HUES64 (cell line): Measurements from ENCODE around the gene ZC3H8. TPM values are rescaled to one million over a fixed set of nuclear protein-coding genes. Genes with fewer than 3 reads are reported as not detected.
"Not testable (repeated sequence)": the region's sequence is repeated elsewhere in the genome, so short reads cannot be mapped to it uniquely, and the experiment has no call there.

ENCODE experiments used
- H3K27ac ChIP-seq: 2 replicates; pipeline ENCODE4 v1.7.0; 2013; ENCODE audit warnings: low read depth, low read length, inconsistent platforms
- H3K27me3 ChIP-seq: 2 replicates; pipeline ENCODE4 v1.6.1; 2013; ENCODE audit warnings: mild to moderate bottlenecking, low read length; ENCODE audit not compliant: insufficient read depth
- H3K36me3 ChIP-seq: 2 replicates; pipeline ENCODE4 v1.6.1; 2013; ENCODE audit warnings: mild to moderate bottlenecking, low read length; ENCODE audit not compliant: insufficient read depth
- H3K4me1 ChIP-seq: 2 replicates; pipeline ENCODE4 v1.6.1; 2013; ENCODE audit warnings: mild to moderate bottlenecking, low read length, moderate library complexity; ENCODE audit not compliant: insufficient read depth
- H3K4me3 ChIP-seq: 2 replicates; pipeline ENCODE4 v1.5.1; 2013; ENCODE audit warnings: mild to moderate bottlenecking, low read length, moderate library complexity
- H3K9ac ChIP-seq: 2 replicates; pipeline ENCODE4 v1.6.1; 2013; ENCODE audit warnings: mild to moderate bottlenecking, low read depth, low read length
- H3K9me3 ChIP-seq: 2 replicates; pipeline ENCODE4 v1.6.1; 2013; ENCODE audit warnings: low read depth, low read length; ENCODE audit not compliant: insufficient read depth
- WGBS: fragments of 150-250, 120-280 bp; methylation state at CpG from one replicate; pipeline ENCODE4 v1.1.7; 2013; ENCODE audit warnings: missing lambda C conversion rate; 5-methylcytosine and 5-hydroxymethylcytosine counted together
- polyA plus RNA-seq, 2 experiments: library from polyadenylated mRNA; stranded (reverse); fragments of 50-300 nt; gene quantifications; one replicate each; pipeline ENCODE4 v1.2.3, GENCODE V29; 2013

Gene ZC3H8
- 6.6 TPM for polyA plus RNA-seq (2013, experiment 1 of 2)
- polyA plus RNA-seq (2013, experiment 2 of 2), result 4.9 TPM

- peaks cover 4% of the 10 kb centered on the region; the same call in 1 of the 2 replicates for H3K36me3 ChIP-seq
- WGBS, result under 1% methylated on average over 67 of the region's 68 CpGs
- peak within 1 kb of the TSS; percentile 76 for H3K4me3 ChIP-seq
- H3K27me3 ChIP-seq, result no peaks in the 10 kb centered on the region
- no peaks in the 10 kb centered on the region for H3K9me3 ChIP-seq
- H3K27ac ChIP-seq, result peak within 1 kb of the TSS; percentile 52
- H3K9ac ChIP-seq, result peak within 1 kb of the TSS; percentile 56
- H3K4me1 ChIP-seq, result no peaks in the 10 kb centered on the region; the same call in 1 of the 2 replicates
Measured at GRCh38 chr2:112254466-112255240, at the start of gene ZC3H8. Gene ZC3H8, minus strand, starts transcription at chr2:112255042. Its CDS starts 61 bp downstream, at chr2:112254981.

- WGBS, result 67% methylated on average over 1 of the region's 2 CpGs
- Histone ChIP-seq H3K4me3 (no peak overlapping the region), H3K9me3 (no peaks in the 10 kb centered on the region), H3K27me3 (no peaks in the 10 kb centered on the region), H3K9ac (no peak overlapping the region), H3K36me3 (peaks cover 10% of the 10 kb centered on the region; the same call in 1 of the 2 replicates), H3K27ac (no peak overlapping the region), H3K4me1 (no peaks in the 10 kb centered on the region)
Measured at GRCh38 chr2:112304298-112304941, 49.6 kb upstream of the ZC3H8 start.

- H3K4me3 ChIP-seq, result no peak overlapping the region
- no peak overlapping the region for H3K27ac ChIP-seq
- no peak overlapping the region for H3K9ac ChIP-seq
- no peaks in the 10 kb centered on the region for H3K4me1 ChIP-seq
- no peaks in the 10 kb centered on the region for H3K9me3 ChIP-seq
- H3K36me3 ChIP-seq, result peaks cover 10% of the 10 kb centered on the region; the same call in 1 of the 2 replicates
- no peaks in the 10 kb centered on the region for H3K27me3 ChIP-seq
Measured at GRCh38 chr2:112301973-112302372, 47.1 kb upstream of the ZC3H8 start.

- peaks cover 10% of the 10 kb centered on the region; the same call in 1 of the 2 replicates for H3K36me3 ChIP-seq
- no peaks in the 10 kb centered on the region for H3K4me1 ChIP-seq
Measured at GRCh38 chr2:112301171-112301584, 46.3 kb upstream of the ZC3H8 start.

DNA sequence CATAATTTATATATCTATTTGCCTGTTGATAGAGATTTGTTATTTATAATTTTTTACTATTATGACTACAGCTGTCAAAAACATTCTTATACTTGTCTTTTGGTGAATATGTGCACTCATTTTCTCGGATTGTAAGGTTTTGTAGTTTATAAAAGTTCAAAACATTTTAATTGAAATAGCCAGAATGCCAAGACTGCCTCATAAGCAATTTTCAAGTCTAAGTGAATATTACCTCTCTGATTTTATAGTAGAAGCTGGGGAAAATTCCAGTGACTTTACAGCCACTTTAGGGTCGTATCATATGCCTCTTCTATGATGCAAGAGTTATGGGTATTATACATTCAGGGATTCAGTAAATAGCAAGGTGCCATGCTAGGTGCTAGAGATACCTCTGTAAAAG, 41.6 kb upstream of the ZC3H8 start:
- H3K27ac ChIP-seq, result no peak overlapping the region
- H3K9me3 ChIP-seq, result no peaks in the 10 kb centered on the region
- no peaks in the 10 kb centered on the region for H3K4me1 ChIP-seq
- no peaks in the 10 kb centered on the region for H3K36me3 ChIP-seq
- no peaks in the 10 kb centered on the region for H3K27me3 ChIP-seq
- WGBS, result 90% methylated on average over 2 of the region's 2 CpGs
- H3K4me3 ChIP-seq, result no peak overlapping the region
- no peak overlapping the region for H3K9ac ChIP-seq

More at GRCh38 chr2:112301171-112301584, 46.3 kb upstream of the ZC3H8 start:
- H3K9me3 ChIP-seq, result no peaks in the 10 kb centered on the region
- H3K4me3 ChIP-seq, result no peak overlapping the region
- H3K27me3 ChIP-seq, result no peaks in the 10 kb centered on the region
- H3K9ac ChIP-seq, result no peak overlapping the region
- H3K27ac ChIP-seq, result no peak overlapping the region

GRCh38 chr2:112295407-112296078, 40.7 kb upstream of the ZC3H8 start:
- H3K4me1 ChIP-seq, result no peaks in the 10 kb centered on the region
- no peaks in the 10 kb centered on the region for H3K27me3 ChIP-seq
- no peaks in the 10 kb centered on the region for H3K36me3 ChIP-seq
- no peaks in the 10 kb centered on the region for H3K9me3 ChIP-seq
- no peak overlapping the region for H3K9ac ChIP-seq
- H3K4me3 ChIP-seq, result no peak overlapping the region
- no peak overlapping the region for H3K27ac ChIP-seq
- WGBS, result 88% methylated on average over 2 of the region's 5 CpGs

GRCh38 chr2:112293636-112294401, 39.0 kb upstream of the ZC3H8 start:
- no peaks in the 10 kb centered on the region for H3K4me1 ChIP-seq
- H3K36me3 ChIP-seq, result no peaks in the 10 kb centered on the region
- H3K4me3 ChIP-seq, result no peak overlapping the region
- H3K9ac ChIP-seq, result no peak overlapping the region
- H3K27ac ChIP-seq, result no peak overlapping the region
- no peaks in the 10 kb centered on the region for H3K27me3 ChIP-seq
- no peaks in the 10 kb centered on the region for H3K9me3 ChIP-seq
- WGBS, result 91% methylated on average over 6 of the region's 8 CpGs

DNA sequence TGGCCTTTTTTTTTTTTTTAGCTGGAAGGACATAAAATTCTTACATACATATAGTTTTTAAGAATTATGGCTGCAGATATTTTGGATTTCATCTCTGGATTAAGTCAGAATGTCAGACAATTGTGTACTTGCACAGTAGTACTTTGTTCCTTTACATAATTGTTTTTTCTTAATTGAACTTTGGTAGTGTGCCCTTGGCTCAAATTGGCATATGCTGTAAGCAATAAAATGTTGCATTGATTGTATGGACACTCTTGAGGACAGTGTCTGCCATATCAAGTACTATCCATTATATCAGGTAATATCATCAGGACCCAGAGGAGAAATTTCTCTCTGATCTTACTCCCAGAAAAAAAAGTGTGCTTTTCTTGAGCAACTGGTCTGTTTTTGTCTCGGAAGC, 35.8 kb upstream of the ZC3H8 start:
- Histone ChIP-seq H3K27me3 (no peaks in the 10 kb centered on the region), H3K36me3 (no peaks in the 10 kb centered on the region), H3K27ac (no peak overlapping the region), H3K4me3 (no peak overlapping the region), H3K4me1 (no peaks in the 10 kb centered on the region), H3K9ac (no peak overlapping the region), H3K9me3 (no peaks in the 10 kb centered on the region)
- WGBS, result 97% methylated on average over 1 of the region's 1 CpG

DNA sequence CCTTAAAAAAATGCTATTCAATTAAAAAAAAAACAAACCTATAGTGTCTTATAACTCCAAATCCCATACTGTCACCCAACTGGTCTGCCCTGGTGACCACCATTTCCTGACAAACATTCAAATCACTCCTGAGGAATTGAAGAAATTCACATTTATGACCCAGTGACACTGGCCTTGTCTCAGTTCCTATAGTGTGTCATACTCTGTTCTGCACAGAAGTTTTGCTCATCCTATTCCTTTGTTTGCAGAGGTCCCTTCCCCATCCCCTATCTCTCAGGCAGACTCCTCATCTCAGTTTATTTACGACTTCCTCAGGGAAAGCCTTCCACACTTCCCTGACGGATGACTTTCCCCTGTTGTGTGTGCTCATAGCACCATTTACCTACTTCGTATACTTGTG, 35.2 kb upstream of the ZC3H8 start:
- Histone ChIP-seq H3K9me3 (no peaks in the 10 kb centered on the region), H3K9ac (no peak overlapping the region), H3K27ac (no peak overlapping the region), H3K4me1 (no peaks in the 10 kb centered on the region), H3K36me3 (no peaks in the 10 kb centered on the region), H3K27me3 (no peaks in the 10 kb centered on the region), H3K4me3 (no peak overlapping the region)
- 95% methylated on average over 3 of the region's 3 CpGs for WGBS

GRCh38 chr2:112283535-112283934, 28.7 kb upstream of the ZC3H8 start:
- not testable (repeated sequence) for H3K9ac ChIP-seq, H3K4me3 ChIP-seq, H3K4me1 ChIP-seq, H3K27ac ChIP-seq, H3K27me3 ChIP-seq, H3K36me3 ChIP-seq, H3K9me3 ChIP-seq
- no CpG with 5 or more reads among the region's 2 CpGs for WGBS
